GM18868 (cell line): ENCODE results near the gene TBP.
A peak's percentile ranks its signal among the peaks of the same experiment; 100 is the strongest.
"Not testable (repeated sequence)": the region's sequence is repeated elsewhere in the genome, so short reads cannot be mapped to it uniquely, and the experiment has no call there.

Experiments
- ATAC-seq: cut with Tn5 transposase; IDR thresholded peaks from one replicate; pipeline ENCODE4 v1.9.1; 2021; ENCODE audit warnings: mild to moderate bottlenecking, moderate library complexity; ENCODE audit not compliant: unreplicated experiment

Gene TBP

GRCh38 chr6:170554013-170554795 lies at the start of gene TBP:
TBP (plus strand) TSS chr6:170554369; CDS start chr6:170557030, 2,661 bp downstream.
- ATAC-seq = peak; percentile 96

- no peak for ATAC-seq
These were observed 49.7 kb upstream of the TBP start for GRCh38 chr6:170504479-170504878.

GRCh38 chr6:170505306-170505705 lies 48.9 kb upstream of the TBP start:
- ATAC-seq = no peak

GRCh38 chr6:170506446-170506845 lies 47.7 kb upstream of the TBP start:
- ATAC-seq = no peak

- ATAC-seq = not testable (repeated sequence)
These were observed 46.4 kb upstream of the TBP start for GRCh38 chr6:170507728-170508127.

GRCh38 chr6:170508275-170508674 lies 45.9 kb upstream of the TBP start:
- not testable (repeated sequence) for ATAC-seq

- ATAC-seq = not testable (repeated sequence)
These were observed 45.1 kb upstream of the TBP start for GRCh38 chr6:170508892-170509722.

GRCh38 chr6:170509723-170510018 lies 44.5 kb upstream of the TBP start:
- no peak for ATAC-seq

- ATAC-seq = no peak
These were observed 43.5 kb upstream of the TBP start for GRCh38 chr6:170510631-170511030.

- ATAC-seq = no peak
These were observed 41.9 kb upstream of the TBP start for GRCh38 chr6:170512249-170512648.

- ATAC-seq = no peak
These were observed 39.3 kb upstream of the TBP start for GRCh38 chr6:170514908-170515307.

GRCh38 chr6:170516783-170517616 lies 37.2 kb upstream of the TBP start:
- peak; percentile 99 for ATAC-seq

GRCh38 chr6:170522565-170523183 lies 31.5 kb upstream of the TBP start:
- ATAC-seq = peak; percentile 54

- ATAC-seq = no peak
These were observed 30.7 kb upstream of the TBP start for GRCh38 chr6:170523256-170524171.

- ATAC-seq = no peak
These were observed 30.0 kb upstream of the TBP start for GRCh38 chr6:170524172-170524502.

GRCh38 chr6:170525795-170526194 lies 28.4 kb upstream of the TBP start:
- ATAC-seq = no peak

GRCh38 chr6:170527995-170528394 lies 26.2 kb upstream of the TBP start:
- ATAC-seq = not testable (repeated sequence)

GRCh38 chr6:170529839-170530469 lies 24.2 kb upstream of the TBP start:
- peak; percentile 83 for ATAC-seq

- no peak for ATAC-seq
These were observed 21.2 kb upstream of the TBP start for GRCh38 chr6:170532867-170533488.
